SIG-M5 (cell line): ENCODE results near the gene RALA.
A peak's percentile ranks its signal among the peaks of the same experiment; 100 is the strongest.

Source experiments
- DNase-seq: peaks from one replicate; lab custom pipeline; 2025; lab: John Stamatoyannopoulos, UW

The RALA gene

DNA sequence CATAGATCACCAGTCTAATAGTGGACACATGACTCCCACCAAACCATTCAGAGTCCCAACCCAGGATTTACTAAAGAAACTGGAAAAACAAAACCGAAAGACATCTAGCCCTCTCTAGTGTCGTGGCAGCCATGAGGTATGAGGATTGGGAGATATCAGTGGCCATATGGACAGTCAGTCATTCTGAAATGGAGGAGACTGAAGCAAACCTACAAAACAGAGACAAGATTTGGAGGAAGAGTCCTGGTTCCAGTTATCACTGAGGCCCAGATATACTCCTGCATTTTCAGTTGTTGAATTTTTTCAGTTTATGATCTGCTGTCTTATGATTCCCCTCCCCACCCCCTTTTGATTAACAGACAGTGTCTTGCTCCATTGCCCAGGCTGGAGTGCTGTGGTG is 9.1 kb upstream of the RALA start:
- DNase-seq: no peak

DNA sequence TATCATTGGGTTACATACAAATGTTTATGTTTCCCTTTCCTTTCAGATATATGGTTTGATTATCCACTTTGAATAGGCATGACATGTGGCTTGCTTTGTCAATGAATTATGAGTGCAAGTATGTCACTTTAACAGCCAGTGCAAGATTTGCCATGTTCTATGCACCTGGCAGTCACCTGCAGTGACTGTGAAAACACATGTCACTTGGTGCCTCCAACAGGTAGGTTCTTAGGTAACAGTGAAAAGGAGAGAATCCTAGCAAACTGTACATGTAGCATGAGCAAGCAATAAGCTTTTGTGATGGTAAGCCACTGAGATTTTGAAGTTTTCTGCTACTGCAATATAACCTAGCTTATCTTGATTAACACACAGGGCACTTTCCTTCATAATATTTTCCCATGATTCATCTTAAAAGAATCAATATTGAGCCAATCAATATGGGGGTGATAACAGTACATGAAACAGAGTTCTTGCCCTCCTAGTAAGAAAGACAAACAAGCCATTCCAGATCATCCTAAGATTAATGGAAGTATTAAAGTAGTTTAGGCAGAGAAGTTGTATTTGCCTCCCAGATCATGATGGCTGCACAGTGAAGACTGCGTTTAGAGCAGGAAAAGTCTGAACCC is 7.9 kb upstream of the RALA start:
- no peak for DNase-seq

DNA sequence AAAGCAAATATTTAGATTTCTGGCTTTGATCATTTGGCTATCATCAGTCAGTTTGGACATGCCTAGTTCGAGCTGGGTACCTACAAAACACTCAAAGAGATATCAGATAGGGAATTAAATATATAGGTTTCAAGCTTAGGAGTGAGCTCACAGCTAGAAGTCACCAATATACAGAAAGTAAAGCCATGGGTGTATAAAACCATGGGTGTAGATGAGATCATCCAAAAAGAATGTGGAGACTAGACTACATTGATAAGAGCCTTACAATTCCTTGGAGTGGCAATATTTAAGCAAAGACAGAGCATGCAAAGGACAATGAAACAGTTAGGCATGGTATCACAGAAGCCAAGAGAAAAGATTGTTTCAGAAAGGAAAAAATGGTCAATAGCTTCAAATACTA is 7.2 kb upstream of the RALA start:
- DNase-seq: no peak

DNA sequence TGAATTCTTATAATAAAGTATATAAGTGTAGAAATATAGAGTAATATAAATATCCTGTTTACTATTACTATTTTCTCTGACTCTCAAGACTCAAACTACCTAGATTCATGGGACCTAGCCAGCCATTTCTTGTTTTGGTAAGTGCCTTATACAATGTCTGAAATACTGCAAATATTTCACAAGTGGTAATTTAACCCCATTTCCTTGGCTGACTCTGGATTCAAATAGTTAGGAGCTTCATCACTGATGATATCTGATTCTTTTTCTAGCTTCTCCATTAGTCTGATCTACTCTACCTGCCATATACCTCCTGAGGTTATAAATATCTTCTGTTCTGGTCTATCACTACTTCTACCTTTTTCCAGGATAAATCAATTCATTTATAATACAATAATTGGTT is 6.4 kb upstream of the RALA start:
- no peak for DNase-seq

DNA sequence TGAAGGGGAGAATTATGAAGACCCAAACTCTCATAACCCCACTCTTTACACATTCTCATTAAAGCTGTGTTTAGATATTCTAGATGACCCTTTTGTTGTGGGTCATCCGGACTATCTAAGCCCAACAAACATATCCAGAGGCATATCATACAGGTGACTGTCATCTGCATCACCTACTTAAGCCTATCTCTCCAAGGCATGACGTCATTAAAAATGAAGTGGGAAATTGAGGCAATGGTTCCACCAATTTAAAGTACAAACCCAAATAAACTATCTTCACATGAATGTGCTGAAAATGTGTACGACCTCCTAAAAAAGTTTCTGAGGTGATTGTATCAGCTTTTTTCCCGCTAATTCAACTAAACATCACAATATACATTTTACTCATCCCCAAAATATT is 4.5 kb upstream of the RALA start:
- no peak for DNase-seq

DNA sequence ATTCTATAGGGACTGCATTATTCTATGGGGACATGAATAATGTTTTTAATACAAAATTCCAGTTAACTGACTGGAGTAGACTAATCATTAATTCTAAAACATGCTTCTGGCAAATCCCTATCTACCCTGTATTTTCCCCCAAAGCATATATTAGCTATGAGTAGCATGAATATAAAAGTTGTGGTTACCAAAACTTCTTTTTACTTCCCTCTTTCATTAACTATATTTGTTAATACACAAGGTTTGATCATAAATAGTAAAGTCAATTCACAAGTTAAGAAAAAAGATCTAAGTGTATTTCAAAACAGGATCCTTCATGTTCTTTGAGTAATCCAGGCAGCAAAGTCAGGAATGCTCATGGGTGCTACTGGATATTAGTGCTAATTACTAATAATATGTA is 2.9 kb upstream of the RALA start:
- DNase-seq: no peak

DNA sequence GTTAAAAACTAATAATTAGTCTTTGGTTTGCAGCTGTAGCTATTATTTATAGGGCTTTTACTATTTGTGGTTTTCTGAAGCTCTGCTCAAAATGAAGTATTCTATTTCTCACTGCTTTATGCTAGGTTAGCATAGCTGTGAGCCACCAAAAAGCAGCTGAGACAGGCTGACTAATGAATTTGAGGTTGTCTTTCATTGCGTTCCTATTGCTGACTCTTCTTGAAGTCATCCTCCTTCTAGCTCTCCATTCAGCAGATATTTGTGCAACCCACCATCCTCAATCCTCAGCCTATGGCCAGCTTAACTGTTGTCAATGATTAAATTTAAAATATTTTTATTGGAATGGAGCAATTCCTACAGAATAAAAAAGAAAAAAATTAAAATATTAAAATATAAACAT is 2.1 kb upstream of the RALA start:
- no peak for DNase-seq

DNA sequence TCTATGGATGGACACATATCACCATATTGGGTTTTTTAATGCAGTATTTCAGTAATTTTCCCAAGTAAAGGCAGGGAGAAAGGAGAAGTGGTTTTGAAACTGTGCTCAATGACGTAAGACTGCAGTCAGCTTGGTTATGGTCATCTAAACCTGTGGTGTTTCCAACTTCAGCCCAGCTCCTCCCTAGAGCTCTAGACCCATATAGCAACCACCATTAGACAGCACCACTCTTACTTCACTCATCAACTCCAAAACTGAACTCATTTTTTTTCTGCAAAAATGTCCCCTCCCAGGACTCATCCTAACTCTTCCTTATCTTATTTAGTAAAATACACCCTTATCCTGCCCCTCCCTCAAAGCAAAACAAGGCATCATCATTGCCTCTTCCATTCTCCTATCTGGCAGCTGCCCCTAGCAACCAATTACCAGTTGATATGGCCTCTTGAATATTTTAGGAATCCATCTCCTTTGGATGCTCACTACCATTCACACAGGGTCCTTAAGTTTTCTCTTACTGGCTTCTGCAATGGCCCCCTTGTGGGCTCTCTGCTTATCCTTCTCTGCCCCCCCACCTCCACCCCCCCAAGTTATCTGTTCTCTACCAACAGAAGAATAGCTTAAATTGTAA is 1.5 kb upstream of the RALA start:
- peak; percentile 9 for DNase-seq

DNA sequence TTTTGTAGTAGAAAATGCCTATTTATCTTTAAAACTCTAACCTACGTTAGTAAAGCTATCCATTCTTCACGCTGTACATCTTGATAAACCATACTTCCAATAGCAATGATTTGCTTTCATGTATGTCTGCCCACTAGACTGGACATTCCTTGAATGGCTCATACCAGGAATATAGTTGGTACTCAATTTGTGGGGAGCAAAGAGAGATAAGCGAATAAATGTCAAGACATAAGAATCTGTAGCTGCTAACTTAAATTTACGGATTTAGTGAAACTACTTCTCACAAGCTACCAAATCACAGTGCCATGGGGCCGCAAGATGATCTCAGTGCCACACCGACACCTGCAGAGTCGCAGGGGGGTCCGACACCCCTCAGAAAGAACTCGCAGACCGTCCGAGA is 763 bp upstream of the RALA start:
- no peak for DNase-seq

DNA sequence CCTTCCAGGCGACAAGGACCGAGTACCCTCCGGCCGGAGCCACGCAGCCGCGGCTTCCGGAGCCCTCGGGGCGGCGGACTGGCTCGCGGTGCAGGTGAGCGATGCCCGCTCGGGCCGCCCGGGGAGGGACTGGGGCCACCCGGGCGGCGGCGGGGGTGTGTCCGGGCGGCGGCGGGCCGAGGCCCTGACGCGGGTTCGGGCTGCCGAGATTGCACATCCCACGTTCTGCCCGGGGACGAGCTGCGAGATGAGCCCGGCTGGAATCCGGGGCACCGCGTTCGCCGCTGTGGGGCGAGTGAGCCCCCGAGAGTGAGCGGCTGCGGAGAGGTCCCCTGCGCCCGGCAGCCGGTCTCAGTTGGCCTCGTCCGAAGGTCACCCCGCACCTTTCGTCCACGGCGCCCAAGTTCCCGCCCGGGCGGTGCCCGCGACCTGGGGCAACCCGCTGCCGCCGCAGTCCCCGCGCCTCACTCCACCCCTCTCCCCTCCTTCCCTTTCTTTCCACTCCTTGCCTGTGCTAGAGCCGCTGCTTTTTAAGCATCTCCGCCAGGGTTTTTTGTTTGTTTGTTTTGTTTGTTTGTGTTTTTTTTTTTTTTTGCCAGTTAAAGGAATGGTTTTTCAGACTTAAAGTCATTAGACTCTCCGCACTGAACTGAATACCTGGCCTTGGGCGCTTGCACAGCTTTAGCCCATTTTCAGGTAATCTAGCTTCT is 515 bp downstream of the RALA start:
- no peak for DNase-seq

DNA sequence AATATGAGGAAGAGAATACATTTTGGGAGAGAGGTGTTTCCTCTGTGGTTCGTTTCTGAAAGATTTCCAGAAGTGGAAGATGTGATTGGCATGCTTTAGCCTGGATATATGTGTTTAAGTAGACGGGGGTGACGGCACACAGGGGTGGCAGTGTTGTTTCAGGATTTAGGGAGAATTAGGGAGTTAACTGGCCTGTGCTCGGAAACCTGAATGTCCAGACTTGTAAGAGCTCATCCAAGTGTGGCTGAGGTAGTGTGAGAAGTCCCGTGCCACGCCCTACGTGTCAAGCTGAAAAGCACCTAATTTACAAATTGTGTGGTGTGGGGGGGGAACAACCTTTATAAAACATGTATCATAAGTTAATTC is 1.1 kb downstream of the RALA start:
- DNase-seq: no peak

DNA sequence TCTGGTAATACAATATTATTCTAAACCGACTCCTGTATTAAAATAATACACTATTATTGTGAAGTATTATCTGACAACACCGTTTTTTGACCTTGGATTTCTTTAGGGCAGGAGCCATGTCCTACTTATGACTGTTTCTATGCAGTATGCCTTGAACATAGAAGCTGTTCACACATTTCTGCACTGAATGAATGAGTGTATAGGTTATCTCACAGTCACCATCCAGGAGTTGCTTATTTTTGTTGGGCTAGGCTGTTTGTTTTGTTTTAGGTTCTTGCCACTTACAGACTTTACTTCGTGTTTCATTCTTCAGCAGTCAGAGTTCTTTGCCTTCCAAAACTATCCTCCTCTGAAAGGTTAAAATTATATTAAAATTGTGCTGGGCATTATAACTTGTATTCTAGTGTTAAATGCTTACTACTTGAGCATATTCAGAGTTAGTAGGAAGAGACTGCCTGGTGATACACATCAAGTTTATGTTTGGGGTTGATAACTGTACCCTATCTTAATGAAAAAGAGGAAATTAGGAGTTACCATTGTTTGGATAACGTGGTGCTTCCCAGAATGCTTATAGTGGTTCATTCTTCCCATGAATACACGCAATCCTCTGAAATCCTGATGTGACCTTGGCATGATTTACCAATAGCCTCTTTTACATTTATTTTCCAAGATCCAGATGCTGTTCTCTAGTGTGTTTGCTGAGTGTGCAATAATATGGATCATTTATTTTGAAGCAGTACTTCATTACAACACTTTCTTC is 1.7 kb downstream of the RALA start:
- DNase-seq: no peak

DNA sequence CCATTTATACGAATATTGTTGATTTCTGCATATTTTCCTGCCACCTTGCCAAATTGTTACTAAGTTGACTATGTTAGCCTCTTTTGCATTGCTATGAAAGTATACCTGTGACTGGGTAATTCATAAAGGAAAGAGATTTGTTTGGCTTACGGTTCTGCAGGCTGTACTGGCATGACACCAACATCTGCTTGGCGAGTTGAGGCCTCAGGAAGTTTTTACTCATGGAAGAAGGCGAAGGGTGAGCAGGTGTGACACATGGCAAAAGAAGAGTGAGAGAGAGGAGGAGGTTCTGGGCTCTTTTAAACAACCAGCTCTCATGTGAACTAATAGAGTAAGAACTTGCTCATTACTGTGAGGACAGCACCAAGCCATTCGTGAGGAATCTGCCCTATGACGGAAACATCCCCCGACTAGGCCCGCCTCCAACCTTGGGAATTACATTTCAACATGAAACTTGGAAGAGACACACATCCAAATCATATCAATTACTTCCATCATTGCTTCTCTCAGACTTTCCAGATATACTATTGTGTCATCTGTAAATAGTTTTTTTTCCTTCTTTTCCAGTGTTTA is 8.4 kb downstream of the RALA start:
- DNase-seq: no peak

DNA sequence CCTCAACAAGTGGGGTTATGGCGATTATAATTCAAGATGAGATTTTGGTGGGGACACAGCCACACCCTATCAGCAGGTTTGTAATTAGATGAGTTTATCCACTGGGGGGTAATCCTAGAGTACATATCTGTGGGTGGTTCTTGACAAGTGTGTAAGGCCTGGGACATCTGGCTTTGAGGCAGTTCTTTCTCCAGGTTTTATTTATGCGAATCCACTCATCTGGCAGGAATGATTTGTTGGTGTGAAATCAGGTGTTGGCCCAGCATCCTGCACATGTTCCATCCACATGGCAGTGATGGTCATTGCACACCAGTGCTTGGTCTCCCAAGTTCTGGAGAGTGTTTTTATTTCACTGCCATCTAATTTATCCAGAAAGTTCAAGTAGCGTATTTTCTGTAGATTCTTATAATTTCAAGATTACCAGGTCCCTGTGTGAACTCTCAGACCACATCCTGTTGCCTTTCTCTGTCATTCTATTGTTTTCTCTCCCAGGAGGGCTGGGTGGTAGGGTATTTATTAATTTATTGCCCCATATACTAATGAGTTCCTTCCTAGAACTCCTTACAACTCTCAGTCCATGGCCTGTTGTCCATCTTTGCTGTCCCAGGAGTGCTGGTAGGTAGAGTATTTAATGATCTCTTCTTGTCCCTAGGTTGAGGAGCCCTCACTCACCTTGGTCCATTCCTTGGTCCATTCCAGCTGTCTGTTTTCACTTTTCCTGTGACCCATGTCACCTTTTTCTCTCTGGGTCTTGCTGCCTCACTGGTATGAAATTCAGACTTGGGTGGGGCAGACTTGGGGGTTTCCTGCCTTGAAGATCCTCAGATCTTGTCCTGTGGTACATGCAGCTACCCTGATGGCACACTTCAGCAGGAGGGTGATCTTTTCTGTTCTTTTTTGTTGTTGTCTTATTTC is 10.4 kb downstream of the RALA start:
- DNase-seq: no peak

DNA sequence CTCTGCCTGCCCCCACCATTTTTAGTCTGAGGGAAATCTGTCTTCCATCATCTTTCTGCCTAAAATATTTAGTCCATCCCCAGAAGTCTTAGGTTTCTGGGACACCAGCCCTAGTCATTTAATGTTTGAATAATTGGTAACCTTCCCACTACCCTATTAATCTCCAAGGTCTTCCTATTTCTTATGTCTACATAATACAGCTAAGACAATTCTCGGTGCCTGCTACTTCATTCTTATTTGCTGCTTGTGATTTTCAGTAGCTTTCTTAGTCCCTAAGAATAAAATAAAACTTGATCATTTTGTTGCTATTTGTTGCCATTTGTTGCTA is 11.1 kb downstream of the RALA start:
- DNase-seq: no peak

DNA sequence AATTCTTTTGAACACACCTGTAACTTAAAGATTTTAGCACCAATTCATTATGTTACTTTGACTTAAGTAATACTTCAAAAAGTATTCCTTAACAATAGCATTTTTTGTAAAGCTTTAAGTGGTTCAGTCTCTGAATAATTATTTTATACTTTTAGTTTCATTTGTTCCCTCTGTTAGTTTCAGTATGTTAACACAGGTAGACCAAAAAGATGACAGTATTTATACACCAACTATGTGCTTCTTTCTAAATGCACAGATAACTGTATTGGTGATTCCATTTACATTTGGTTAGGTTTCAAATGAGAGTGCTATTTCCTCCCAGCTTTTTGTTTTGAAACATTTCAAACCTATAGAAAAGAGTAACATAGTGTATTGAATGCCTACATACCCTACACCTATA is 14.0 kb downstream of the RALA start:
- no peak for DNase-seq

DNA sequence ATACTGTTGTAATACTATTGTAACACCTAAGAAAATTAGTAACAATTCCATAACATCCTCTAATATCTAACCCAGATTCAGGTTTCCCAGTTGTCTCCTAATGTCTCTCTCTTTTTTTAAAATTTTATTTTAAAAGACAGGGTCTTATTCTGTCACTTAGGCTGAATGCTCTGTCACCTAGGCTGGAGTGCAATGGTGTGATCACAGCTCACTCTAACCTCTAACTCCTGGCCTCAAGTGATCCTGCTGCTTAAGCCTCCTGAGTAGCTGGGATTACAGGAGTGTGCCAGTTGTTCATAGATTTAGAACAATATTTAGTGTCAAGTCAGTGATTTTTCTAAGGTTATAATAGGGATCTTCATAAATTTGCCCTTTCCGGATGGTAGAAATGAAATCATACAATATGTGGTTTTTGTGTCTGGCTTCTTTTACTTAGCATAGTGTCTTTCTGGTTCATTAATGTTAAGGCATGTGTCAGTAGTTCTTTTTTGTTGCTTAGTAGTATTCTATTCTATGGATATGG is 14.7 kb downstream of the RALA start:
- DNase-seq: no peak

DNA sequence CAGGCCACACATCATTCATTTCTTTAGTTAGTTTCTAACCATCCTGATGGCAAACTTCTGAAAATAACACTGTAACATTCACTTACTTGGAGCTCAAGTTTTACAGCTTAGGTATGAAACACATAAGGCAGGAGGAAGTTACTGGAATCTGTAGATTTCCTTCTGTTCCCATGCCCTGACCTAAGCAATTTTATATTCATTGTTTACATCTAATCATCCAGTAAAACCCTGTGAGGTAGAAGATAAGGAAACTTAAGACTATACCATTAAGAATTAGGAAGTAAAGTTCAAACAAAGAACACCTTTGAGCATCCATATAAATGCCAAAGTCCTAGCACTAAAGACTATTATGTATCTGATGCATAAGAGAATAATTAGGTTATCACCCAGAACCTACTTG is 19.5 kb downstream of the RALA start:
- no peak for DNase-seq

DNA sequence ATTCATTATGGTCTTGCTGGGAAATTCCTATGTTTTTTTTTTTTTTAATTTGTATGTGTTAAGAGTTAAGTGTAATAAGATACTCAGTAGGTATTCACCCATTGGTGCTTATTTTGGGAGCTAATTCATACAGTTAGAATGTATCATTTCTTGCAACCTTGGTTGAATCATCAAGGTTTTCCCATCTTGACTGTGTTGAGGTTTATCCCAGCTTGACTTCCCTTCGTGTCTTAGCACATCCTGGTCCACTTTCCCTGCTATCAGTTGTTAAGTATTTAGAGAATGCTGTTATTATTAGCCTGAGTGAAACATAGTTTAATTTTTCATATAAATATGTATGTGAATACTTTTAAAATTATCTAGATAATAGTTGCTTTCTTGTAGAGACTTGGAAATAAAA is 20.8 kb downstream of the RALA start:
- DNase-seq: no peak

DNA sequence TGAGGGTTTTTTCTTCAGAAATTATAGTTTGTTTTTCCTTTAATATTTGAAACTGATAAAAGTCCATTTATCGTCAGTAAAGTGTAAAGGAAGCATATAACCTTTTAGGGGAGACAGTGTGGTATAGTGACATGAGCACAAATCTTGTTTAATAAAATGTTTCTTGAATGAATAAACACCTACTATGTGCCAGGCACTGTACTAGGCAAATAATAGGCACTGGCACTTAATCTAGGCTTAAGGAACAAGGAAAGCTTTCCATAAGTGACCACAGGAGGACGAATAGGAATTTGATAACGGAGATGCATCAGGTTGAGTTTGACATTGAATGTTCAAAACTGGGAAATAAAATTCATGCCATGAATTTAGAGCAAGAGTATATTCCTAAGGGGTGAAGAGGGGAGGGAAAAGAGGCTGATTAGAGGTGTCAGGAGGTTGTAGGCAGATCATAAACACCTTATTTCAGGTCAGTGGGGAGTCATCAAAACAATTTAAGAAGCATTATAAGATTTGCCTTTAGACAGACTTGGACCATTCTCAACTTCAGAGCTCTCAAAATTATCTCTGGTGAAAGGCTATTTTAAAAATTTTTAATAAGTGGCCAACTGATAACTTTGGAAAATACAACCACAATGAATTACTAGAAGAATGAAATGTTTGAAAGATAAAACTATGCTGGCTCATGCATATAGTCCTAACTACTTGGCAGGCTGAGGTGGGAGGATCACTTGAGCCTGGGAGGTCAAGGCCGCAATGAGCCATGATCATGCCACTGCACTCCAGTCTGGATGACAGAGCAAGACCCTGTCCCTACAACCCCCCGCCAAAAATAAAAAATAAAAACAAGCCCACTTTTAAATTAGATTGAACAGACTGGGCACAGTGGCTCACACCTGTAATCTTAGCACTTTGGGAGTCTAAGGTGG is 22.4 kb downstream of the RALA start:
- DNase-seq: no peak
